Measurements from ENCODE around the gene TM9SF2.

GRCh38 chr13:99498171-99499161 lies 2.8 kb upstream of the TM9SF2 start:
- TF ChIP-seq CTCF (IDR thresholded peaks at IDR 0.05) (no peak), REST (IDR thresholded peaks at IDR 0.05; ENCODE audit: insufficient read depth in 1 of 2, low read depth in 2 of 2, low read length in 1 of 2) (no peak), SIN3A (IDR thresholded peaks at IDR 0.05; ENCODE audit: borderline replicate concordance, insufficient read depth, low read depth, low read length) (0 out of 2 replicates have a peak, but pooled peaks have one; percentile 39), POLR2AphosphoS5 (IDR thresholded peaks at IDR 0.05; ENCODE audit: low read depth, low read length) (peak; percentile 67; the same call in 1 of the 2 replicates)

All from Panc1 (cell line).